AG10803 (cell line): ENCODE measurements around the gene MAPK1.
"Not testable (repeated sequence)": the region's sequence is repeated elsewhere in the genome, so short reads cannot be mapped to it uniquely, and the experiment has no call there.

Experiments used
- DNase-seq: peaks from one replicate; pipeline ENCODE4 v3.0.0; 2010; ENCODE audit warnings: low read depth
- H3K4me3 ChIP-seq: 2 replicates; pipeline ENCODE4 v1.5.1; 2011; ENCODE audit warnings: mild to moderate bottlenecking, low read length, control low read depth
- TF ChIP-seq, protein P1 (sequence below): conservative IDR thresholded peaks from 2 replicates; pipeline ENCODE4 v1.5.1; 2011; ENCODE audit warnings: mild to moderate bottlenecking, low read length, control low read depth, inconsistent platforms

The MAPK1 gene

DNA sequence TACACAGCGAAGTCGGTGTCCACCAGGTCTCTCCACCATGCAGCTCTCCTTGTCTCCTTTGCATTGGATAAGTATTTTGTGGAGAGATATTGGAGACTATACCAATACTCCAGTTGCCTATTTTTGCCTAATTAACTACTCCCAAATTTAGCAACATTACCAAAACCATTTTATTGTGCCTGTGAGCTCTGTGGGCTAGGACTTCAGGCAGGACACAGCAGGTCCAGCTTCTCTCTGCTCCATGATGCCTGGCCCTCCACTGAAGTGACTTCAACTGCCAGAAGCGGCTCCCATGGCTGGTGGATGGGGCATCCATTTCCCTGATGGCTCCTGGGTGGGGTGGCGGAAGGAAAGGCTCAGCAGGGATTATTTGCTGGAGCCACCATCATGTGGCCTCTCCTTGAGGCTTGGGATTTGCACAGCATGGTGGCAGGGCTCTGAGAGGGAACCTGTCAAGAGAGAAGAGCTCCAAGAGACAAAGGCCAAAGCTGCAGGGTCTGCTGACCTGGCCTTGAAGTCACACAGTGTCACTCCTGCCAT, 36.9 kb upstream of the MAPK1 start:
- H3K4me3 ChIP-seq: no peak overlapping the region
- TF ChIP-seq, protein P1, sequence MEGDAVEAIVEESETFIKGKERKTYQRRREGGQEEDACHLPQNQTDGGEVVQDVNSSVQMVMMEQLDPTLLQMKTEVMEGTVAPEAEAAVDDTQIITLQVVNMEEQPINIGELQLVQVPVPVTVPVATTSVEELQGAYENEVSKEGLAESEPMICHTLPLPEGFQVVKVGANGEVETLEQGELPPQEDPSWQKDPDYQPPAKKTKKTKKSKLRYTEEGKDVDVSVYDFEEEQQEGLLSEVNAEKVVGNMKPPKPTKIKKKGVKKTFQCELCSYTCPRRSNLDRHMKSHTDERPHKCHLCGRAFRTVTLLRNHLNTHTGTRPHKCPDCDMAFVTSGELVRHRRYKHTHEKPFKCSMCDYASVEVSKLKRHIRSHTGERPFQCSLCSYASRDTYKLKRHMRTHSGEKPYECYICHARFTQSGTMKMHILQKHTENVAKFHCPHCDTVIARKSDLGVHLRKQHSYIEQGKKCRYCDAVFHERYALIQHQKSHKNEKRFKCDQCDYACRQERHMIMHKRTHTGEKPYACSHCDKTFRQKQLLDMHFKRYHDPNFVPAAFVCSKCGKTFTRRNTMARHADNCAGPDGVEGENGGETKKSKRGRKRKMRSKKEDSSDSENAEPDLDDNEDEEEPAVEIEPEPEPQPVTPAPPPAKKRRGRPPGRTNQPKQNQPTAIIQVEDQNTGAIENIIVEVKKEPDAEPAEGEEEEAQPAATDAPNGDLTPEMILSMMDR: no peak
- no peak for DNase-seq

DNA sequence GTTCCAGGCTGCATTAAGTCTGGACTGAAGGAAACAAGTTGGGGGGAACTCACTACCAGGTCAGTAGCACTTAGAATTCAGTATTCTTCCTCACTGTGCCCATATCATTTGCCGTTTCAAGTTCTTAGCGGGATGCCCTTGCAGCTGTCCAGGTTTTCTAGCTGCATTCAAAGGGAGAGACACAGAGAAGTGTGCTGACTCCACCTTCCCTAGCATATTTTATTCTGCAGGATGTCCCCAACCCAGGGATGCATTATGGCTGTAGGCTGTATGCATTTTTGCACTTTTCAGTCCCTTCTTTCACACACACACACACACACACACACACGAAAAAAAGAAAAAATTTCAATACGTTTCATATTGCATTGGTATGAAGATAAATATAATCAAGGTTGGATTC, 35.8 kb upstream of the MAPK1 start:
- TF ChIP-seq, protein P1: no peak
- no peak overlapping the region for H3K4me3 ChIP-seq
- no peak for DNase-seq

DNA sequence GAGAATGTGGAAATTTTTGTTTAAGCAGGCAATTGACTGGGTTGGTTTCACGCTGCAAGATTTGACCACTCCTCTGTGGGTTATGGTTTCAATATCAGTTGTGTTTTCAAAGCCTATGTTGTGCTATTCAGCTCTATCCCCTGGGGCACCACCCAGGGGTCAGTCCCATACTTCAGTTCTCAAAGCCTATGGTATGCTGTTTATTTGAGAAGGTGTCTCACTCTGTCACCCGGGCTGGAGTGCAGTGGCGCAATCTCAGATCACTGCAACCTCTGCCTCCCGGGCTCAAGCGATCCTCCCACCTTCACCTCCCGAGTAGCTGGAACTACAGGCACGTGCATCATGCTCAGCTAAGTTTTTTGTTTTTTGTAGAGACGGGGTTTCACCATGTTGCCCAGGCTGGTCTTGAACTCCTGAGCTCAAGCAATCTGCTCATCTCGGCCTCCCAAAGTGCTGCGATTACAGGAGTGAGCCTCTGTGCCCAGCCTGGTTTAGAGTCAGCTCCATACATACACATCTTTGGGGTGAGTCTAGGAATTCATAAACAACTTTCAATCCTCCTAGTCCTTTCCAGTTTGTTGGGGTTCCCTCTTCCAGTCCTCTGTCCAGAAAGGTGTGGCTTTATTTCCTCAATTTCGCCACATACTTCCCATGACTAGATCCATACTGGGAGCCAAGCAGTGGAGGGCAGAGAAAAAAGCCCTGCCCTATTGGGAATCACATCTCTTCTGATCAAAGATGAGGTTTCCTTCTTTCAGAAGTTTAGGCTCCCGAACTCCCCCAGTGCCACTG, 35.0 kb upstream of the MAPK1 start:
- no peak for DNase-seq
- TF ChIP-seq, protein P1: no peak

DNA sequence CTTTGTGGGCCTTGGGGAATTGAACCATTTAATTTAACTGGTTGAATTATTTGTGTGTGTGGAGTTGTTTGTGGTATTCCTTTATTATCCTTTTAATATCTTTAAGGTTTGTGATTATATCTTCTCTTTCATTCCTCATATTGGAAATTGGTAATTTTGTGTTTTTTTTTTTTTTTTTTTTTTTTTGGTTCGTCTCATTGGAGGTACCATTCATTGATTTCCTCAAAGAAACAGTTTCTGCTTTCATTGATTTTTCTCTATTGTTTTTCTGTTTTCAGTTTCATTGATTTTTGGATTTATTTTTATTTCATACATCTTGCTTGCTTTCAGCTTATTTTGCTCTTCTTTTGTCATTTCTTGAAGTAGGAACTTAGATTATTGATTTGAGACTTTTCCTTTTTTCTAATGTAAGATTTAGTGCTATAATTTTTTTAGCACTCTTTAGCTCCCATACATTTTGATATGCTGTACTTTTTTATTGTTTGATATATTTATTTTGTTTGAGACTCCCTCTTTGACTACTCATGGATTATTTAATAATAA, 31.0 kb upstream of the MAPK1 start:
- H3K4me3 ChIP-seq: no peak overlapping the region
- DNase-seq: no peak
- TF ChIP-seq, protein P1: no peak

More for the DNA sequence above, 35.0 kb upstream of the MAPK1 start:
- H3K4me3 ChIP-seq: no peak overlapping the region

DNA sequence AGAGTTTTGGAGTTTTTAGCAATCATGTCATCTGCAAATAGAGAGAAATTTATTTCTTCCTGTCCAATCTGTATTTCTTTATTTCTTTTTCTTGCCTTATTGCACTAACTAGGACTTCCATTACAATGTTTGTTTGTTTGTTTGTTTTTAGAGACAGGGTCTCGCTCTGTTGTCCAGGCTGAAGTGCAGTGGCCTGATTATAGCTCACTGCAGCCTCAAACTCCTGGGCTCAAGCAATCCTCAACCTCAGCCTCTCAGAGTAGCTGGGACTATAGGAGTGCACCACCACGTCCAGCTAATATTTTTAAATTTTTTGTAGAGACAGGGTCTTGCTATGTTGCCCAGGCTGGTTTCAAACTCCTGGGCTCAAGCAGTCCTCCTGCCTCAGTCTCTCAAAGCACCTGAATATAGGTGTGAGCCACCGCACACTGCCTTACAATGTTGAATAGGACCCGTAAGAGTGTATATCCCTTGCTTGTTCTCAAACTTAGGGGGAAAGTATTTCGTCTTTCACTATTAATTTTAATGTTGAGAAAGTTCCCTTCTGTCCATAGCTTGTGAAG, 29.6 kb upstream of the MAPK1 start:
- no peak overlapping the region for H3K4me3 ChIP-seq
- DNase-seq: no peak
- TF ChIP-seq, protein P1: no peak

DNA sequence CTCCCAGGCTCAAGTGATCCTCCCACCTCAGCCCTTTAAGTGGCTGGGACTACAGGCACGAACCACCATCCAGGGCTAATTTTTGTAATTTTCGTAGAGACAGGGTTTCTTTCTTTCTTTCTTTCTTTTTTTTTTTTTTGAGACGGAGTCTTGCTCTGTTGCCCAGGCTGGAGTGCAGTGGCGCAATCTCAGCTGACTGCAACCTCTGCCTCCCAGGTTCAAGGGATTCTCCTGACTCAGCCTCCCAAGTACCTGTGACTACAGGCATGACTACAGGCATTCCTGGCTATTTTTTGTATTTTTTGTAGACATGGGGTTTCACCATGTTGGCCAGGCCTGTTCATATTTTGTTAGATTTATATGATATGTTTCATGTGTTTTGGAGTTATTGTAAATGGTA, 28.8 kb upstream of the MAPK1 start:
- H3K4me3 ChIP-seq, DNase-seq: not testable (repeated sequence)

DNA sequence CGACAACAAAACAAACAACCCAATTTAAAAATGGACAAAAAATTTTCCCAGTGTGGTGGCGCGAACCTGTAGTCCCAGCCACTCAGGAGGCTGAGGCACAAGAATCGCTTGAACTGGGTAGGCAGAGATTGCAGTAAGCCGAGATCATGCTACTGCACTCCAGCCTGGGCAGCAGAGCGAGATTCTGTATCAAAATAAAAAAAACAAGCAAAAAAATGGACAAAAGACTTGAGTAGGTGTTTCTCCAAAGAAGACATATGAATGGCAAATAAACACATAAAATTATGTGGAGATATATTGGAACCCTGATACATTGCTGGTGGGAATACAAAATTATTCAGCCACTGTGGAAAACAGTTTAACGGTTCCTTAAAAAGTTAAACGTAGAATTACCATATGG, 27.4 kb upstream of the MAPK1 start:
- TF ChIP-seq, protein P1: no peak
- DNase-seq: no peak
- H3K4me3 ChIP-seq: no peak overlapping the region
